Caco-2 (cell line): Measurements from ENCODE around the gene MIOS. TPM values are rescaled to one million over a fixed set of nuclear protein-coding genes. Genes with fewer than 3 reads are reported as not detected.

ENCODE experiments used
- BruUV-seq: library from RNA; stranded (reverse); fragments of 400-500 nt; replicated peaks from 2 replicates; lab custom pipeline; 2021; lab: Mats Ljungman, UMichigan
- CTCF ChIA-PET: fragments of 300-600 bp; sonication (Branson Sonifier 250); formaldehyde crosslinking; loops from one replicate; lab custom pipeline; 2022; ENCODE audit warnings: antibody characterized with exemption; lab: Charles Lee
- POLR2A ChIA-PET: fragments of 300-600 bp; sonication (Branson Sonifier 250); formaldehyde crosslinking; loops from one replicate; lab custom pipeline; 2022; ENCODE audit warnings: antibody characterized with exemption; lab: Charles Lee
- DNase-seq, 2 experiments: peaks; one replicate each; pipeline versions ENCODE4 v3.0.0 to v3.0.0-alpha.2; 2020 to 2022
- H3K27me3 ChIP-seq: replicated peaks from 2 replicates; pipeline ENCODE4 v1.6.0; 2011; ENCODE audit warnings: low read length; ENCODE audit not compliant: control insufficient read depth, insufficient read depth
- H3K36me3 ChIP-seq: 2 replicates; pipeline ENCODE4 v1.5.1; 2011; ENCODE audit warnings: low read length; ENCODE audit not compliant: control insufficient read depth, insufficient read depth
- H3K4me1 ChIP-seq: fragments of 250-450 bp; sonication (Bioruptor Pico); 2 replicates; pipeline ENCODE4 v1.5.1; 2020; ENCODE audit warnings: mild to moderate bottlenecking
- H3K4me3 ChIP-seq: 2 replicates; pipeline ENCODE4 v1.5.1; 2011; ENCODE audit warnings: low read depth, mild to moderate bottlenecking, control low read depth, low read length
- H3K9me3 ChIP-seq: fragments of 250-450 bp; sonication (Bioruptor Pico); 2 replicates; pipeline ENCODE4 v1.5.1; 2020; ENCODE audit warnings: mild to moderate bottlenecking, moderate library complexity
- H3K27ac Mint-ChIP-seq: one replicate; pipeline ENCODE4 v1.8.0; 2022; ENCODE audit warnings: mixed read lengths; ENCODE audit not compliant: unreplicated experiment
- H3K27me3 Mint-ChIP-seq: one replicate; pipeline ENCODE4 v1.8.0; 2022; ENCODE audit warnings: mixed read lengths; ENCODE audit not compliant: insufficient read depth, unreplicated experiment
- H3K36me3 Mint-ChIP-seq: one replicate; pipeline ENCODE4 v1.8.0; 2022; ENCODE audit warnings: mild to moderate bottlenecking, mixed read lengths; ENCODE audit not compliant: insufficient read depth, unreplicated experiment
- H3K4me1 Mint-ChIP-seq: one replicate; pipeline ENCODE4 v1.8.0; 2022; ENCODE audit warnings: low read depth, mixed read lengths; ENCODE audit not compliant: unreplicated experiment
- H3K4me3 Mint-ChIP-seq: one replicate; pipeline ENCODE4 v1.8.0; 2022; ENCODE audit warnings: mild to moderate bottlenecking, moderate library complexity, mixed read lengths; ENCODE audit not compliant: unreplicated experiment
- H3K9me3 Mint-ChIP-seq: one replicate; pipeline ENCODE4 v1.8.0; 2022; ENCODE audit warnings: mixed read lengths; ENCODE audit not compliant: unreplicated experiment
- CTCF ChIP-seq, 2 experiments: fragments of 200-600 bp in 1 of 2; IDR thresholded peaks; 1 replicate in 1 of 2; 2 replicates in 1 of 2; pipeline versions ENCODE4 v1.5.1 to v1.8.0; 2011 to 2022; ENCODE audit warnings: antibody characterized with exemption in 1 of 2, control low read depth in 1 of 2, inconsistent platforms in 1 of 2, low read depth in 1 of 2, low read length in 1 of 2, mild to moderate bottlenecking in 1 of 2, moderate library complexity in 1 of 2; ENCODE audit not compliant: insufficient read depth in 1 of 2, severe bottlenecking in 1 of 2, unreplicated experiment in 1 of 2
- intact Hi-C: fragments of 100-400 bp; cut with micrococcal nuclease; formaldehyde crosslinking; loops from one replicate; pipeline ENCODE4 v1.10.0; 2022; ENCODE audit not compliant: unreplicated experiment
- total RNA-seq: library from RNA; stranded (reverse); gene quantifications from 2 replicates; pipeline ENCODE4 v1.2.3, GENCODE V29; 2022

MIOS gene
- total RNA-seq, 1 experiment from 2014 or later = 37.3 TPM

GRCh38 chr7:7519528-7519927, 47.2 kb upstream of the MIOS start:
- Mint-ChIP-seq H3K27ac (no peak overlapping the region), H3K4me3 (no peak overlapping the region), H3K27me3 (no peaks in the 10 kb centered on the region), H3K4me1 (peaks cover 8% of the 10 kb centered on the region), H3K9me3 (no peaks in the 10 kb centered on the region), H3K36me3 (no peaks in the 10 kb centered on the region)
- no peak for TF ChIP-seq CTCF (IDR thresholded peaks at IDR 0.05; ENCODE audit: insufficient read depth in 1 of 2, low read depth in 1 of 2, low read length in 1 of 2, severe bottlenecking in 1 of 2, unreplicated experiment in 1 of 2)
- Histone ChIP-seq H3K36me3 (no peaks in the 10 kb centered on the region), H3K4me1 (peaks cover 32% of the 10 kb centered on the region), H3K4me3 (no peak overlapping the region), H3K27me3 (no peaks in the 10 kb centered on the region), H3K9me3 (no peaks in the 10 kb centered on the region)
- BruUV-seq = no TSS peak
- ChIA-PET POLR2A (no interaction called here), CTCF (no interaction called here)
- intact Hi-C loops = no loop called here
- DNase-seq = no peak

- ChIA-PET CTCF (no interaction called here), POLR2A (no interaction called here)
- no peak for TF ChIP-seq CTCF (IDR thresholded peaks at IDR 0.05; ENCODE audit: insufficient read depth in 1 of 2, low read depth in 1 of 2, low read length in 1 of 2, severe bottlenecking in 1 of 2, unreplicated experiment in 1 of 2)
Measured at GRCh38 chr7:7521259-7521658, 45.4 kb upstream of the MIOS start.

GRCh38 chr7:7522421-7522820, 44.3 kb upstream of the MIOS start:
- Histone ChIP-seq H3K27me3 (no peaks in the 10 kb centered on the region), H3K4me3 (no peak overlapping the region), H3K4me1 (peaks cover 10% of the 10 kb centered on the region), H3K9me3 (no peaks in the 10 kb centered on the region), H3K36me3 (no peaks in the 10 kb centered on the region)
- intact Hi-C loops = no loop called here
- no peaks in the 10 kb centered on the region for H3K36me3 Mint-ChIP-seq
- CTCF ChIA-PET = no interaction called here
- H3K27me3 Mint-ChIP-seq = no peaks in the 10 kb centered on the region
- H3K4me3 Mint-ChIP-seq = no peak overlapping the region
- POLR2A ChIA-PET = no interaction called here
- H3K27ac Mint-ChIP-seq = no peak overlapping the region
- no peak for TF ChIP-seq CTCF (IDR thresholded peaks at IDR 0.05; ENCODE audit: insufficient read depth in 1 of 2, low read depth in 1 of 2, low read length in 1 of 2, severe bottlenecking in 1 of 2, unreplicated experiment in 1 of 2)
- DNase-seq = no peak
- no peaks in the 10 kb centered on the region for H3K9me3 Mint-ChIP-seq
- peaks cover 8% of the 10 kb centered on the region for H3K4me1 Mint-ChIP-seq
- no TSS peak for BruUV-seq

More at GRCh38 chr7:7521259-7521658, 45.4 kb upstream of the MIOS start:
- Mint-ChIP-seq H3K36me3 (no peaks in the 10 kb centered on the region), H3K9me3 (no peaks in the 10 kb centered on the region), H3K27ac (no peak overlapping the region), H3K27me3 (no peaks in the 10 kb centered on the region), H3K4me1 (peaks cover 8% of the 10 kb centered on the region), H3K4me3 (no peak overlapping the region)
- no peaks in the 10 kb centered on the region for H3K27me3 ChIP-seq
- no peaks in the 10 kb centered on the region for H3K9me3 ChIP-seq
- DNase-seq = no peak
- peaks cover 22% of the 10 kb centered on the region for H3K4me1 ChIP-seq
- BruUV-seq = no TSS peak
- H3K36me3 ChIP-seq = no peaks in the 10 kb centered on the region
- intact Hi-C loops = no loop called here
- no peak overlapping the region for H3K4me3 ChIP-seq
